Measurements from ENCODE around the gene KCNT1.

KCNT1 gene

GRCh38 chr9:135724186-135724787 is 22.3 kb downstream of the KCNT1 start:
- DNase-seq (ENCODE audit: low read depth in 2 of 2, low spot score in 1 of 2), result no peak

- DNase-seq (ENCODE audit: low read depth in 2 of 2, low spot score in 1 of 2), result no peak
These were observed 24.3 kb downstream of the KCNT1 start for GRCh38 chr9:135726138-135726853.

DNA sequence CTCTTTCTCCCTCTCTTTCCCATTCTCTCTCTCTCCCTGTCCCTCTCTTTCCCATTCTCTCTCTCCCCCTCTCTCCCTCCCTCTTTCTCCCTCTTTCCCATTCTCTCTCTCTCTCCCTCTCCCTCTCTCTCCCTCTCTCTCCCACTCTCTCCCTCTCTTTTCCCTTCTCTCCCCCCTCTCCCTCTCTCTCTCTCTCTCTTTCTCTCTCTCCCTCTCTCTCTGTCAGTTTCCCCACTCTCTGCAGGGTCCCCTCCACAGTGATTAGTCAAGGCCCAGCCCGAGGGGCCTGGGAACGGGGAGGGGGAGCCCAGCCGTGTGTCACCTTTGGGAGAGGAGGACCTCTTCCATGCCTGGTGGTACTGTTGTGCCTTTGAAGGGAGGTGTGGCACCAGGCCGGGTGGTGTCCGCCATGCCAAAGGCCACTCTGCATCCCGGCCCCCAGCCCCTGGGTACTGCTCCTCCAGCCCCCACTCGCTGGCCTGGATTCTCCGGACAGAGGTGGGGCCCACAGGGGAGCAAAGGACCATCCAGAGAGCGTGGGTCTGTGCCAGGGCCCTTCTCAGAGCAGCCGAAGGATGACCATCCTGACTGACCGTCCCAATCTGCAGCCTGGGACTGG is 25.4 kb downstream of the KCNT1 start:
- DNase-seq (ENCODE audit: low read depth in 2 of 2, low spot score in 1 of 2), result no peak

GRCh38 chr9:135728436-135729110 is 26.6 kb downstream of the KCNT1 start:
- no peak for DNase-seq (ENCODE audit: low read depth in 2 of 2, low spot score in 1 of 2)

- DNase-seq (ENCODE audit: low read depth in 2 of 2, low spot score in 1 of 2), result no peak
These were observed 27.5 kb downstream of the KCNT1 start for GRCh38 chr9:135729480-135729879.

DNA sequence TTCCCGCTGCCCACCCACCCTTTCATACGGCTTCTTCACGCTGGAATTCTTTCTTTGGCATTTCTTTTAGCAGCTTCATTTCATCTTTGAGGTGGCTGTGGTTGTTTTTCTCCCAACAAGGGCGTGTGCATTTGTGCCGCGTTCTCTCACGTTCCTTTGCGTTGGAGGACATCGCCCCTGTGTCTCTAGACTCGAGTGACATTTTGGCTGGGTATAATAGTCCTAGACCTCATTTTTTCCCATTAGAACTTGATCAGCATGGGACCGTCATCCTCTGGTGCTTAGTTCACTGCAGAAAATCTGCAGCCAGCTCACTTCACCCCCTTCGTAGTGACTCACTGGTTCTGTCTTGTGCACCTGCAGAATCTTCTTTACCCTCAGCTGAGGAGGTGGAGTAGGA is 29.5 kb downstream of the KCNT1 start:
- no peak for DNase-seq (ENCODE audit: low read depth in 2 of 2, low spot score in 1 of 2)

DNA sequence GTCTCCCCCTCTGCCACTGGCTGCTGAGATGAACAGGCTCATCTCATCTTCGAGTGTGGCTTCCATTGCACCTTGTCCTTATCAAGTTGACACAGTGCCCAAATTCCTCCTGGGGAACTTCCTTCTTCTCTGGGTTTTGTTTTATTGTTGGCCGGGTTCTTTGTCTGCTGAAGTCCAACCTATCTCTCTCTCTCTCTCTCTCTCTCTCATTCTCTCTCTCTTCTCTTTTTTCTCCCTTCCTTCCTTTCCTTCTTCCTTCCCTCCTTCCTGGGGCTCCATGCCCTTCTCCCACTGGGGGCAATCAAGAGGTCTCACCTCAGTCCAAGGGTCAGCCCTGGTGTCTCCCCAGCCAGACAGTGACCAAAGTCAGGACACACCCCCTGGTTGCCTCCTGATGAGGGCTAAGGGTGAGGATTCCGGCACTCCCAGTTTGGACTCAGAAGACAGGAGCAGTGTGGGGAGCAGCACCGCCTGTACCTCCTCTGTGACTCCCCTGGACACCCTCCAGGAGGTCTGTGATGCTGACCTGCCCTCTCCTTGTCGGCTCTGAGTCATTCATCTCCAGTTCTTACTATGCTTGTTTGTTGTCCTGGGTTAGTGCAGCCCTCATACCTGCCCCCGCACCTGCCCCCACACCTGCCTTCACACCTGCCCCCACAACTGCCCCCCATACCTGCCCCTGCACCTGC is 30.7 kb downstream of the KCNT1 start:
- DNase-seq (ENCODE audit: low read depth in 2 of 2, low spot score in 1 of 2), result no peak

GRCh38 chr9:135734616-135735144 is 32.7 kb downstream of the KCNT1 start:
- no peak for DNase-seq (ENCODE audit: low read depth in 2 of 2, low spot score in 1 of 2)

GRCh38 chr9:135736272-135736978 is 34.4 kb downstream of the KCNT1 start:
- DNase-seq (ENCODE audit: low read depth in 2 of 2, low spot score in 1 of 2), result no peak

DNA sequence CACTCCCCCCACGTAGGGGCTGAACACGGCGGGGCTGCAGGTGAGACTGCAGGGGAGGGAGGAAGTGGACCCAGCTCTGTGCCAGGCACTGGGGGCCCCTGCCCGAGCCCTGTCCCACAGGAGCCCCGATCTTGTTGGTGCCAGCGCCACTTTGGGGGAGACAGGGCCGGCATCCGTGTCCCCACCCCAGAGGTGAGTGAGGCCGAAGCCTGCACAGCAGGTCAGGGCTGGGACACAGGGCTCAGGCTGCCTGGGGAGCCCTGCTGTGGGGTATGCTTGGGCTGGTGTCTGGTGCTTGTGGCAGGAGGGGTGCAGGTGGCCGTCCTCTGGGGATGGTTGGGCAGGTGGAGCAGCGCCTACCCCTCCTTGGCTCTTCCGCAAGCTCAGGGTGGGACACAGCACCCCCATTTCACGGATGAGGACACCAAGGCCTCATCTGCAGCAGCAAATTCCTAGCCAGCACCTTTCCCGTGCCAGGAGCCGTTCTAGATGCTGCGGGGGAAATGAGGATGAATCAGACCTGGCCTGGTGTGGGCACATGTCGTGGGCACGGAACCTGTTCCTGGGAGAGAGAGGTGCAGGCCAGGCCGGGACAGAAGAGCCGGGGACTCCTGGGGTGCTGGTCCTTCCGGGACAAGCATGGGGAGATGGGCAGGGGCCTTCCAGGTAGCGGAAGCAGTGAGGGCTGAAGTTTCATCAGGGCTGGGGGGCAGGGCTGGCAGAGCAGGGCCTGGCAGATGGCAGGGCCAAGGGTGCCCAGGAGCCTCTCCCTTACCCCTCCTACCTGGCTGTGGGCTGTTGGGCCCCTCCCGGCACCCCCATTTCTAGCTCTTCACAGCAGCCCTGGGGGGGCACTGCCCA is 35.2 kb downstream of the KCNT1 start:
- DNase-seq (ENCODE audit: low read depth in 2 of 2, low spot score in 1 of 2), result no peak

DNA sequence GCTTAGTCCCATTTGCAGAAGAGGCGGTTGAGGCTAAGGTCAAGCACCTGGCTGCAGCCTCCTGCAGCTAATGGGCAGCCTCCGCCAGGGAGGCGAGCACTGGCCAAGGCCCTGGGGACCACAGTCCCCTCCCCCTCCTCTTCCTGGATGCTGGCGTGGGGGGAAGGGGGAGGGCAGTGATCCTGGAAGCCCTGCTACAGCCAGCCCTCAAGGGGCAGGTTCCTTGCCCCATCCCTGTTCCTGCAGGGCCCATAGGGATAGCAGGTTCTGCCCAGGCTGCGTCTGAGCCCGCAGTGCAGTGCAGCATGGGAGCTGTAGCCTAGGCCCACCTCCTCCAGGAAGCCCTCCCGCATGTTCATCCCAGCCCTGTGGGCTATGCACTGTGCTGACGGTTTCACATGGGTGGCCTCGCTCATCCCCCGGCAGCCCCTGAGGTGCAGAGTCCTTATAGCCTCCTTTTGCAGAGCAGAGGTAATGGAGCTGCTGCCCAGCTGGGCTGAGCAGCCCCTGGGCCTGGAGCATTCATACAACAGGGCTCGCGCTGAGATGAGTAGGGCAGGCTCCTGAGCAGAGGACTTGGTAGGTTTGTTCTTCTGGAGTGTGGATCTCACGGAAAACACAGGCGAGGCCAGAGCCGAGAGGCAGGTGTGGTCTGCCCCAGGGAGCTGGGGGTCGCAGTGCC is 36.0 kb downstream of the KCNT1 start:
- no peak for DNase-seq (ENCODE audit: low read depth in 2 of 2, low spot score in 1 of 2)

DNA sequence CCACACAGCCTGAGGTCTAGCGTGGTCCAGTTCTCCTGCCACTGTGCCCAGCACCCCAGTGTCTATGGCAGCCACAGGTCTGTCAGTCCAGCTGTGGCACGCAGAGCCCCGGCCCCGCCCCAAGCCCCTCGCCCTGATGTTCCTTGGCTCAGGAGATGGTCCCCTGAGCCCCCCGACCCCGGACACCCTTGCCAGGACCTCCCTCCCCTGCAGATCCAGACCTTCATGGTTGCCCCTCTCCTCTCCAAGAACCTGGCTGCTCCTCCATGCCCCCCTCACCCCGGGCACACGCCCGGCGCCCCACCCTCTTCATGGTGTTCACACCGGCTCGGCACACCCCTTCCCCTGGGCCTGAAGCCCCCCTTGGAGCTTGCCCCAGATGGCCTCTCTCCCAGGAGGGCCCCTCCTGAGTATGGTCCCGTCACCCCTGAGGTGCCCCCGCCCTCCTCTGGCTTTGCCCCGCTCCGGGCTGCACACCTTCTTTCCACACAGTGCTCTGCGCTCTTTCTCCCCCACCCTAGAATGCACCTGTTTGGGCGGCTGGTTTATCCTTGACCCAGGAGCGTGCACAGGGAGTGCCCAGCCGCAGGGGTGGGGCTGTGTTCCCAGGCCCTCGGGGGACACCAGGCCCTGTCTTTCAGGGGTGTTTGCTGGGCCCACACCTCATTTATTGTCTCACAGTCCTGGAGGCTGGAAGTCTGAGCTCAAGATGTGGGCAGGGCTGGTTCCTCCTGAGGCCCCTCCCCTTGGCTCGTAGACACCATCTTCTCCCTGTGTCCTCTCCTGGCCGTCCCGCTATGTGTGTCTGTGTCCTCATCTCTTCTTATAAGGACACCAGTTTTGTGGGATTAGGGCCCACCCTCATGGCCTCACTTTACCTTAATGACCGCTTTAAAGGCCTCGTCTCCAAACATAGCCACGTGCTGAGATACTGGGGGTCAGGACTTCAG is 37.6 kb downstream of the KCNT1 start:
- no peak for DNase-seq (ENCODE audit: low read depth in 2 of 2, low spot score in 1 of 2)

DNA sequence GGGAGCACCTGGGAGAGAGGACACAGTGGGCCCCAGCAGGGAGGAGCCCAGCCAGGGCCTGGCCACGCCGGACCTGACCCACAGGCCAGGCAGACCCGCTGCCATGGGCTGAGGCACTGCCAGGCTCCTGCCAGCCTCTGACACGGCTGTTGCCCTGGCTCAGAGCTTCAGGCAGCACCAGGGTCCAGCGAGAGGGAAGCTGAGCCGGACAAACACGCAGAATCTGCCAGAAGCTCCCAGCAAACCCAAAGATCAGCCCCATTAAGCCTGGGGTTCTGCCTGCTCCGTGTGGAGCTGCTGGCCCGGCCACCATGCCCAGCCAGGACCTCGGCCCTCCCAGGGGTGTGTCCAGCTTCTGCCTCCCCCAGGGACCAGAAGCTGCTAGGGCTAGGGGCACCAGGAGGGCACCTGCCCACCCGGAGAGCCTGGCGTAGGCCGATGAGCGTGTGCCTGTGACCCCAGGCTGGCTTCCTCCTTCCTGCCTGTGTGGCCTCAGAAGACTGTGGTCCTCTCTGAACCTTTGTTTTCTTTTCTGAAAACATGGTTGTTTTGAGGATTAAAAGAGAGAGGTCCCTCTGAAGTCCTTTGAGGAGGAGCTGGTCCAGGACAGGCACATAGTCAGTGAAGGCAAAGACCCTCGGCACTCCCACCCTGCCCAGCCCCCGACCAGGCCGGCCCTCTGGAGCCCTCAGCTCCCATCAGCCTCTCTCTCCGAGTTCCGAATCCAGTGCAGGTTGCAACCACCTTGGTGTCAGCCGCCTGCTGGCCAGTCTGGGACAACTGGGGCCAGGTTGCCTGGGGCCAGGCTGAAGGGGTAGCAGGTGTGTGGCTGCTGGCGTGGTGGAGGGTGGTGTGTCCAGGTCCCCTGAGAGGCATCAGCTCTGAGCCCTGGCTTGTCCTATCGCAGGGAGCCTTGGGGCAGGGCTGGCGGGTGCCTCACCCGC is 39.6 kb downstream of the KCNT1 start:
- no peak for DNase-seq (ENCODE audit: low read depth in 2 of 2, low spot score in 1 of 2)

GRCh38 chr9:135743021-135743420 is 41.0 kb downstream of the KCNT1 start:
- DNase-seq (ENCODE audit: low read depth in 2 of 2, low spot score in 1 of 2), result no peak

DNA sequence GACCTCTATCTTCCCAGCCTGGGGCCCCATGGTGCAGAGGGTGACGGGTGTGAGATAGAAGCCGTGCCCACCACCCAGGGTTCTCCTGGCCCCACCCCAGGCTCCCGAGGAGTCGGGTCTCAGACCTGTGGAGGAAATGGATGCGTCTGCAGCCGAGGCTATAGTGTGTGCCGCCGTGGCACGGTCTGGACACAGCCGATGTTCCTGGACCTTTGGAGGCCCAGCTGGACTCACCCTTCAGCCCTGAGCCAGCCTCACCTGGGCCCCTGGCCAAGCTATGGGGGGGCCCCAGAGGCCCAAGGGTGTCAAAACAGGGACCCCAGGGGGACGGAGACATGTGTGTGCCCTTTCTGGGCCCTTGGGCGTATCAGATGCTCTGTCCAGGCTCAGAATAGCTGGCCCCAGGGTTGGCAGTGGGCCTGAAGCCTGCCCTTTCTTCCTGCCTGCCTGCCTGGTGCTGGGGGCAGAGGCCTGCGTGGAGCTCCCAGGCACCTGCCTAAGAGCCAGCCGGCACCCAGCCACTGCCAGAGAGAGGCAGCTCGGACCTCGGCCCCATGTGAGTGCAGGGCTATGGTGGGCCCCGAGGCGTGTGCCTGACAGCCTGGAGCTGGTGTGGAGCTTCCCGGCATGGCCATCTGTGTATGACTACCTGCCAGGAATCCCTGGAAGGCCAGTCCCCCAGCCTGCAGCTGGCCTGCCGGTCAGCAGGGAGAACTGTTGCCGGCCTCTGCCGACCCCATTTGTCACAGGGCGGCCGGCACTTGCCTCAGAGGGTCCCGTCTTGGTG is 41.8 kb downstream of the KCNT1 start:
- no peak for DNase-seq (ENCODE audit: low read depth in 2 of 2, low spot score in 1 of 2)
